KMS-11 (cell line): ENCODE measurements around the gene TSEN34.
A peak's percentile ranks its signal among the peaks of the same experiment; 100 is the strongest.

Experiments used
- H2AFZ ChIP-seq: fragments of 200-600 bp; sonication (generic); 2 replicates; pipeline ENCODE4 v1.6.1; 2016; ENCODE audit warnings: antibody characterized with exemption, mixed run types, low read depth
- H3K27ac ChIP-seq: fragments of 200-600 bp; sonication (generic); 2 replicates; pipeline ENCODE4 v1.6.1; 2016; ENCODE audit warnings: mild to moderate bottlenecking, mixed run types
- H3K27me3 ChIP-seq: fragments of 200-600 bp; sonication (generic); 2 replicates; pipeline ENCODE4 v1.6.1; 2017; ENCODE audit warnings: mild to moderate bottlenecking, low read depth, mixed run types, moderate library complexity; ENCODE audit not compliant: insufficient read depth
- H3K36me3 ChIP-seq: fragments of 200-600 bp; sonication (generic); 2 replicates; pipeline ENCODE4 v1.6.1; 2017; ENCODE audit warnings: mild to moderate bottlenecking, mixed run types; ENCODE audit not compliant: insufficient read depth
- H3K4me1 ChIP-seq: fragments of 200-600 bp; sonication (generic); 2 replicates; pipeline ENCODE4 v1.6.1; 2016; ENCODE audit warnings: mild to moderate bottlenecking, low read depth, mixed run types; ENCODE audit not compliant: poor library complexity, severe bottlenecking
- H3K4me2 ChIP-seq: fragments of 200-600 bp; sonication (generic); 2 replicates; pipeline ENCODE4 v1.7.0; 2016; ENCODE audit warnings: mild to moderate bottlenecking, mixed run types
- H3K4me3 ChIP-seq: fragments of 200-600 bp; sonication (generic); IDR thresholded peaks from 2 replicates; pipeline ENCODE4 v1.6.1; 2017; ENCODE audit warnings: low read depth, low read length, mixed read lengths; ENCODE audit not compliant: insufficient read depth
- H3K79me2 ChIP-seq: fragments of 200-600 bp; sonication (generic); 2 replicates; pipeline ENCODE4 v1.6.1; 2016; ENCODE audit warnings: low read depth, mixed run types; ENCODE audit not compliant: insufficient read depth
- H3K9ac ChIP-seq: fragments of 200-600 bp; sonication (generic); 2 replicates; pipeline ENCODE4 v1.6.1; 2016; ENCODE audit warnings: mild to moderate bottlenecking, mixed run types
- H4K20me1 ChIP-seq: fragments of 200-600 bp; sonication (generic); 2 replicates; pipeline ENCODE4 v1.6.1; 2016; ENCODE audit warnings: mild to moderate bottlenecking, mixed run types; ENCODE audit not compliant: insufficient read depth
- CTCF ChIP-seq: fragments of 200-600 bp; sonication (generic); conservative IDR thresholded peaks from 2 replicates; pipeline ENCODE4 v1.6.1; 2017; ENCODE audit warnings: low read depth, mild to moderate bottlenecking, antibody characterized with exemption, low read length, moderate library complexity, mixed read lengths

Gene TSEN34

DNA sequence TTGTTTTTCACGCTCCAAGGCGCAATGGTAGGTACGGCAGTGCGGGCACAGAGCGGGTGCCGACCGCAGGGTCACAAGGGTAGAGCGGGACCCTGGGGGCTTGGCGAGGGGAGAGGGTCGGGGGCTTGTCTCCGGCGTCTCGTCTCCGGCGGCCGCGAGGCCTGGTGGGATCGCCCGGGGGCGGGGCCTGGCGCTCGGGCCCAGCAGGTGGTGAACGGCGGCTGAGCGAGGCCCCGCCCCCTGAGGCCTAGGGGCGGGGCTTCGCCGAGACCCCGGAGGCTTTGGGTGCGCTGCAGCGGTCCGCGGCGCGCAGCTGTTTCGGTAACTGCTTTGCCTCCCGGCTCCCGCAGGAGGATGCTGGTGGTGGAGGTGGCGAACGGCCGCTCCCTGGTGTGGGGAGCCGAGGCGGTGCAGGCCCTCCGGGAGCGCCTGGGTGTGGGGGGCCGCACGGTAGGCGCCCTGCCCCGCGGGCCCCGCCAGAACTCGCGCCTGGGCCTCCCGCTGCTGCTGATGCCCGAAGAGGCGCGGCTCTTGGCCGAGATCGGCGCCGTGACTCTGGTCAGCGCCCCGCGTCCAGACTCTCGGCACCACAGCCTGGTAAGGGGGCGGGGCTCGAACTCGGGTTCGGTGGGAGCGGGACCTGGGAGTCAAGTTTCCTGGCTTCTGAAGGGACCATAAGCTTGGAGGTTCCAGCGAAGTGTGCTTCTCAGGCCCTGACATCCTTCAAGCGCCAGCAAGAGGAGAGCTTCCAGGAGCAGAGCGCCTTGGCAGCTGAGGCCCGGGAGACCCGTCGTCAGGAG is at the start of gene TSEN34:
TSS of gene TSEN34 (plus strand) at position 298 of the 800 bp plus-strand sequence. CDS start at position 355, 57 bp downstream.
- no peaks in the 10 kb centered on the region for H4K20me1 ChIP-seq
- H3K4me1 ChIP-seq: peaks cover 18% of the 10 kb centered on the region
- no peaks in the 10 kb centered on the region for H3K36me3 ChIP-seq
- H3K4me3 ChIP-seq: no peak within 1 kb of the TSS
- H3K27ac ChIP-seq: peak within 1 kb of the TSS; percentile 94
- H3K79me2 ChIP-seq: peaks cover 3% of the 10 kb centered on the region; the same call in 1 of the 2 replicates
- H3K9ac ChIP-seq: peak within 1 kb of the TSS; percentile 93
- peak within 1 kb of the TSS; percentile 70 for H2AFZ ChIP-seq
- no peaks in the 10 kb centered on the region for H3K27me3 ChIP-seq
- H3K4me2 ChIP-seq: peak within 1 kb of the TSS; percentile 95
- TF ChIP-seq CTCF: no peak

- H2AFZ ChIP-seq: no peak overlapping the region
- peaks cover 53% of the 10 kb centered on the region for H3K79me2 ChIP-seq
- H3K27ac ChIP-seq: no peak overlapping the region
- H3K27me3 ChIP-seq: no peaks in the 10 kb centered on the region; the same call in 1 of the 2 replicates
- H3K4me3 ChIP-seq: no peak overlapping the region
- H3K9ac ChIP-seq: no peak overlapping the region
- no peaks in the 10 kb centered on the region for H4K20me1 ChIP-seq
- H3K4me2 ChIP-seq: no peak overlapping the region
- H3K4me1 ChIP-seq: peaks cover 8% of the 10 kb centered on the region
- H3K36me3 ChIP-seq: peaks cover 3% of the 10 kb centered on the region; the same call in 1 of the 2 replicates
- no peak for TF ChIP-seq CTCF
These were observed 49.8 kb upstream of the TSEN34 start for GRCh38 chr19:54141356-54141755.

DNA sequence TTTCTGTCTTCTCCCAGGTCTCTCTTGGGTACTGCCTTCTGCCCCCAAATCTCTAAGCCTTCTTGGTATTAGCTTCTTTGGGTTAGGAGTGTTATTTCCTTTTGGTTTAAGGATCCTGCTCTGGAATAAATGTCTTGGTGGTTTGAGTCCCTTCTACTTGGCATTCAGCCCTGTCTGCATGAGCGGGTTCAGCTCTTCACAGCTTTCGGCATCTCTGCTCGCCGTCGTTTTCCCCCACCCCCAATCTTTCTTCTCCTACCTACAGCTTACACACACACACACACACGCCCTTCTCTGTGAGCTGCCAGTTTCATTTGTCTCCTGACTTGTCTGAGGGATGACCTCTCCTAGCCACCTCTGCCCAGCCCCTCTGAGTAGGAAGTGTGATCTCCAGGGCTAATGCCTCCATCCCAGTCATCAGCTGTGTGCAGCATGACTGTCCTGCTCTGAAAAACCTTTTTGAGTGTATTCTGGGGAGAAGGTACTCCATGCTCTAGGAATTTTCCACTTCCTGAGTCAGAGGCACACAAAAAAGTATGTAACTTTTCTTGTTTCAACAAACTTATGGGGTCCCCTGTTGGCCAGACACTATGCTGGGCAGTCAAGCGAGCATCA is 48.8 kb upstream of the TSEN34 start:
- Histone ChIP-seq H4K20me1 (no peaks in the 10 kb centered on the region), H2AFZ (no peak overlapping the region), H3K4me2 (no peak overlapping the region), H3K27ac (no peak overlapping the region), H3K27me3 (no peaks in the 10 kb centered on the region; the same call in 1 of the 2 replicates), H3K79me2 (peaks cover 53% of the 10 kb centered on the region), H3K36me3 (peaks cover 3% of the 10 kb centered on the region; the same call in 1 of the 2 replicates), H3K4me3 (no peak overlapping the region), H3K4me1 (peaks cover 8% of the 10 kb centered on the region), H3K9ac (no peak overlapping the region)
- no peak for TF ChIP-seq CTCF

DNA sequence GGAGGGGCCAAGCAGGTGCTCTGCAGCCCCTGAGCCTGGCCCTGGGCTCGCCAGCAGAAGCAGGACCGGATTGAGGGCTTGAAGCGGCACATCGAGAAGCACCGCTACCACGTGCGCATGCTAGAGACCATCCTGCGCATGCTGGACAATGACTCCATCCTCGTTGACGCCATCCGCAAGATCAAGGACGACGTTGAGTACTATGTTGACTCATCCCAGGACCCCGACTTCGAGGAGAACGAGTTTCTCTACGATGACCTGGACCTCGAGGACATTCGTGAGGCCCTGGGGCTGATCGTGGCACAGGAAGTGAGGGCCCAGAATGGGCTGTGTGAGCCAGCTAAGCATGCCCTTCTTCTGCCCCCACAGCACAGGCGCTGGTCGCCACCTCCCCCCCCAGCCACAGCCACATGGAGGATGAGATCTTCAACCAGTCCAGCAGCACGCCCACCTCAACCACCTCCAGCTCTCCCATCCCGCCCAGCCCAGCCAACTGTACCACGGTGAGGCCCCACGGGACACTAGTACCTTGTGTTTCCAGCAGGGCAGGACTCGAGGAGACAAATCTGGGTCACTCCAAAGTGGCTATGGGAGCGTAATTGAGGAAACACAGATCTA is 45.5 kb upstream of the TSEN34 start:
- no peak for TF ChIP-seq CTCF
- Histone ChIP-seq H3K36me3 (peaks cover 3% of the 10 kb centered on the region; the same call in 1 of the 2 replicates), H2AFZ (no peak overlapping the region)

More for the DNA sequence above, 45.5 kb upstream of the TSEN34 start:
- Histone ChIP-seq H3K27ac (no peak overlapping the region), H4K20me1 (no peaks in the 10 kb centered on the region), H3K27me3 (no peaks in the 10 kb centered on the region; the same call in 1 of the 2 replicates), H3K79me2 (peaks cover 24% of the 10 kb centered on the region), H3K4me1 (no peaks in the 10 kb centered on the region), H3K4me2 (no peak overlapping the region), H3K4me3 (no peak overlapping the region), H3K9ac (no peak overlapping the region)
